22Rv1 (cell line): Measurements from ENCODE around the gene PRX.

Source experiments
- CTCF ChIP-seq: fragments of 450-650 bp; IDR thresholded peaks from 2 replicates; pipeline ENCODE4 v1.5.1; 2017; ENCODE audit warnings: mild to moderate bottlenecking
- ZFX ChIP-seq: fragments of 450-650 bp; IDR thresholded peaks from 2 replicates; pipeline ENCODE4 v1.6.1; 2017; ENCODE audit warnings: antibody characterized with exemption, borderline replicate concordance

- no peak for TF ChIP-seq CTCF
- no peak for TF ChIP-seq ZFX
These were observed 1.1 kb downstream of the PRX start for GRCh38 chr19:40411958-40412499.
